CD14-positive monocyte (primary cell): ENCODE data around the gene TECPR2. TPM values are rescaled to one million over a fixed set of nuclear protein-coding genes. Genes with fewer than 3 reads are reported as not detected.
A peak's percentile ranks its signal among the peaks of the same experiment; 100 is the strongest.

Experiments
- DNase-seq, 3 donors: peaks; one replicate each; pipeline ENCODE4 v3.0.0-alpha.2; 2011 to 2022
- H2AFZ ChIP-seq: 2 replicates; pipeline ENCODE4 v1.6.0; 2012; ENCODE audit warnings: mild to moderate bottlenecking, low read depth, low read length, inconsistent platforms; ENCODE audit not compliant: insufficient read depth, poor library complexity, severe bottlenecking
- H3K27ac ChIP-seq, 2 donors: 1 replicate in 1 of 2; 2 replicates in 1 of 2; pipeline ENCODE4 v1.5.1; 2012 to 2013; ENCODE audit warnings: low read length in 2 of 2, control low read depth in 1 of 2, inconsistent platforms in 1 of 2, low read depth in 1 of 2, mild to moderate bottlenecking in 1 of 2
- H3K27me3 ChIP-seq, 2 donors: one replicate each; pipeline versions ENCODE4 v1.6.0 to v1.6.1; 2011 to 2013; ENCODE audit warnings: low read length in 2 of 2; ENCODE audit not compliant: control insufficient read depth in 2 of 2, insufficient read depth in 2 of 2
- H3K36me3 ChIP-seq, 2 donors: replicated peaks in 1 of 2; 1 replicate in 1 of 2; 2 replicates in 1 of 2; pipeline versions ENCODE4 v1.5.1 to v1.6.1; 2012 to 2013; ENCODE audit warnings: low read length in 2 of 2, control low read depth in 1 of 2, inconsistent platforms in 1 of 2, mild to moderate bottlenecking in 1 of 2; ENCODE audit not compliant: insufficient read depth in 2 of 2, control insufficient read depth in 1 of 2
- H3K4me1 ChIP-seq, 2 donors: 1 replicate in 1 of 2; 2 replicates in 1 of 2; pipeline versions ENCODE4 v1.5.1 to v1.6.1; 2012 to 2013; ENCODE audit warnings: low read length in 2 of 2, control low read depth in 1 of 2, inconsistent platforms in 1 of 2, mild to moderate bottlenecking in 1 of 2, moderate library complexity in 1 of 2; ENCODE audit not compliant: insufficient read depth in 2 of 2, control insufficient read depth in 1 of 2
- H3K4me2 ChIP-seq: replicated peaks from 2 replicates; pipeline ENCODE3; 2012; ENCODE audit warnings: low read length, moderate library complexity, mild to moderate bottlenecking; ENCODE audit not compliant: poor library complexity, severe bottlenecking; ENCODE audit errors: extremely low read depth
- H3K4me3 ChIP-seq, 3 experiments: fragments of 200-600 bp in 1 of 3; sonication (generic) in 1 of 3; replicated peaks in 1 of 3; 1 replicate in 2 of 3; 2 replicates in 1 of 3; pipeline ENCODE4 v1.5.1; 2011 to 2013; ENCODE audit warnings: low read length in 3 of 3, mild to moderate bottlenecking in 3 of 3, control low read depth in 2 of 3, low read depth in 2 of 3, inconsistent platforms in 1 of 3, moderate library complexity in 1 of 3
- H3K79me2 ChIP-seq: 2 replicates; pipeline ENCODE4 v1.6.0; 2012; ENCODE audit warnings: mild to moderate bottlenecking, control low read depth, inconsistent platforms, low read length, moderate library complexity; ENCODE audit not compliant: insufficient read depth
- H3K9ac ChIP-seq: 2 replicates; pipeline ENCODE4 v1.6.0; 2017; ENCODE audit warnings: low read length, mild to moderate bottlenecking; ENCODE audit not compliant: insufficient read depth, poor library complexity, severe bottlenecking
- H3K9me3 ChIP-seq, 2 donors: replicated peaks in 1 of 2; 1 replicate in 1 of 2; 2 replicates in 1 of 2; pipeline versions ENCODE4 v1.5.1 to v1.6.1; 2012 to 2013; ENCODE audit warnings: low read length in 2 of 2, control low read depth in 1 of 2; ENCODE audit not compliant: control insufficient read depth in 1 of 2, insufficient read depth in 1 of 2
- H4K20me1 ChIP-seq: 2 replicates; pipeline ENCODE4 v1.6.0; 2012; ENCODE audit warnings: mild to moderate bottlenecking, low read length, control low read depth, moderate library complexity; ENCODE audit not compliant: insufficient read depth
- H3K27ac Mint-ChIP-seq, 7 donors: one replicate each; pipeline ENCODE4 v1.8.0; 2020; ENCODE audit warnings: mild to moderate bottlenecking in 7 of 7, mixed read lengths in 7 of 7, moderate library complexity in 6 of 7, inconsistent platforms in 2 of 7
- H3K27me3 Mint-ChIP-seq, 3 donors: one replicate each; pipeline ENCODE4 v1.8.0; 2021 to 2022; ENCODE audit warnings: low read depth in 3 of 3, mild to moderate bottlenecking in 3 of 3, mixed read lengths in 3 of 3, moderate library complexity in 3 of 3, inconsistent platforms in 1 of 3
- H3K36me3 Mint-ChIP-seq, 2 donors: one replicate each; pipeline ENCODE4 v1.8.0; 2020; ENCODE audit warnings: mixed read lengths in 2 of 2, inconsistent platforms in 1 of 2, mild to moderate bottlenecking in 1 of 2
- H3K4me1 Mint-ChIP-seq: one replicate; pipeline ENCODE4 v1.8.0; 2020; ENCODE audit warnings: mild to moderate bottlenecking, mixed read lengths
- H3K4me3 Mint-ChIP-seq, 2 donors: one replicate each; pipeline ENCODE4 v1.8.0; 2020; ENCODE audit warnings: mild to moderate bottlenecking in 2 of 2, mixed read lengths in 2 of 2, moderate library complexity in 1 of 2
- H3K9me3 Mint-ChIP-seq, 7 donors: one replicate each; pipeline ENCODE4 v1.8.0; 2020 to 2022; ENCODE audit warnings: mixed read lengths in 7 of 7, mild to moderate bottlenecking in 6 of 7, moderate library complexity in 6 of 7, inconsistent platforms in 2 of 7
- WGBS: methylation state at CpG from one replicate; pipeline ENCODE4 v1.1.5; 2013; ENCODE audit warnings: missing lambda C conversion rate; ENCODE audit not compliant: insufficient coverage; 5-methylcytosine and 5-hydroxymethylcytosine counted together
- intact Hi-C, 2 donors: fragments of 100-400 bp; cut with micrococcal nuclease; formaldehyde crosslinking; loops; one replicate each; pipeline versions ENCODE4 v1.15.0 to v1.15.1; 2023
- polyA plus RNA-seq, 3 donors: library from polyadenylated mRNA; depleted of rRNA in 1 of 3; unstranded in 2 of 3; stranded (reverse) in 1 of 3; fragments of 300-500 nt in 2 of 3; fragments of >200 nt in 1 of 3; fragmentation: Illumina TruSeq in 2 of 3; gene quantifications; 1 replicate in 2 of 3; 2 replicates in 1 of 3; pipeline ENCODE4 v1.2.3, GENCODE V29; 2012 to 2021
- TF ChIP-seq, protein P1 (sequence below): fragments of 200-600 bp; IDR thresholded peaks from one replicate; pipeline ENCODE4 v1.8.0; 2022; ENCODE audit warnings: antibody characterized with exemption, mild to moderate bottlenecking

TECPR2 gene
- polyA plus RNA-seq, 3 donors: 2.8 to 10.4 (median 6.4) TPM

GRCh38 chr14:102338724-102339123, 24.0 kb upstream of the TECPR2 start:
- peaks cover 27 to 64% of the 10 kb centered on the region in 2 donors for H3K36me3 ChIP-seq

GRCh38 chr14:102341566-102341965, 21.2 kb upstream of the TECPR2 start:
- Histone ChIP-seq H3K27me3 (no peaks in the 10 kb centered on the region), H3K9me3 (no peaks in the 10 kb centered on the region), H3K4me1 (no peaks in the 10 kb centered on the region), H2AFZ (no peak overlapping the region), H3K4me2 (no peak overlapping the region), H3K79me2 (no peaks in the 10 kb centered on the region), H4K20me1 (no peaks in the 10 kb centered on the region), H3K27ac (no peak overlapping the region), H3K4me3 (no peak overlapping the region), H3K36me3 (peaks cover 49 to 83% of the 10 kb centered on the region in 2 donors), H3K9ac (no peak overlapping the region)
- TF ChIP-seq, protein P1, sequence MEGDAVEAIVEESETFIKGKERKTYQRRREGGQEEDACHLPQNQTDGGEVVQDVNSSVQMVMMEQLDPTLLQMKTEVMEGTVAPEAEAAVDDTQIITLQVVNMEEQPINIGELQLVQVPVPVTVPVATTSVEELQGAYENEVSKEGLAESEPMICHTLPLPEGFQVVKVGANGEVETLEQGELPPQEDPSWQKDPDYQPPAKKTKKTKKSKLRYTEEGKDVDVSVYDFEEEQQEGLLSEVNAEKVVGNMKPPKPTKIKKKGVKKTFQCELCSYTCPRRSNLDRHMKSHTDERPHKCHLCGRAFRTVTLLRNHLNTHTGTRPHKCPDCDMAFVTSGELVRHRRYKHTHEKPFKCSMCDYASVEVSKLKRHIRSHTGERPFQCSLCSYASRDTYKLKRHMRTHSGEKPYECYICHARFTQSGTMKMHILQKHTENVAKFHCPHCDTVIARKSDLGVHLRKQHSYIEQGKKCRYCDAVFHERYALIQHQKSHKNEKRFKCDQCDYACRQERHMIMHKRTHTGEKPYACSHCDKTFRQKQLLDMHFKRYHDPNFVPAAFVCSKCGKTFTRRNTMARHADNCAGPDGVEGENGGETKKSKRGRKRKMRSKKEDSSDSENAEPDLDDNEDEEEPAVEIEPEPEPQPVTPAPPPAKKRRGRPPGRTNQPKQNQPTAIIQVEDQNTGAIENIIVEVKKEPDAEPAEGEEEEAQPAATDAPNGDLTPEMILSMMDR: no peak
- no peak for DNase-seq
- no peaks in the 10 kb centered on the region for H3K4me1 Mint-ChIP-seq
- 96% methylated on average over 6 of the region's 8 CpGs for WGBS
- peaks cover 0 to 2% (median 0%) of the 10 kb centered on the region in 7 donors for H3K9me3 Mint-ChIP-seq
- H3K27ac Mint-ChIP-seq: peak overlapping the region in 1 of 7 donors; percentile 1
- H3K27me3 Mint-ChIP-seq: no peaks in the 10 kb centered on the region
- peaks cover 59 to 83% of the 10 kb centered on the region in 2 donors for H3K36me3 Mint-ChIP-seq
- H3K4me3 Mint-ChIP-seq: no peak overlapping the region
- intact Hi-C loops: no loop called here

More at GRCh38 chr14:102338724-102339123, 24.0 kb upstream of the TECPR2 start:
- Mint-ChIP-seq H3K9me3 (peaks cover 0 to 3% (median 0%) of the 10 kb centered on the region in 7 donors), H3K4me3 (no peak overlapping the region), H3K36me3 (peaks cover 56 to 77% of the 10 kb centered on the region in 2 donors), H3K27me3 (no peaks in the 10 kb centered on the region), H3K4me1 (peaks cover 6% of the 10 kb centered on the region), H3K27ac (peak overlapping the region in 2 of 7 donors; percentile 43 to 60)
- Histone ChIP-seq H2AFZ (no peak overlapping the region), H3K4me2 (no peak overlapping the region), H3K4me3 (no peak overlapping the region), H4K20me1 (no peaks in the 10 kb centered on the region), H3K9me3 (no peaks in the 10 kb centered on the region), H3K27me3 (no peaks in the 10 kb centered on the region), H3K4me1 (no peaks in the 10 kb centered on the region), H3K79me2 (no peaks in the 10 kb centered on the region), H3K27ac (peak overlapping the region in 1 of 2 donors; percentile 20), H3K9ac (no peak overlapping the region)
- intact Hi-C loops: no loop called here
- DNase-seq: no peak
- WGBS: 97% methylated on average over 8 of the region's 9 CpGs
- TF ChIP-seq, protein P1: no peak
